Measurements from ENCODE around the gene EPHA6. TPM values are rescaled to one million over a fixed set of nuclear protein-coding genes. Genes with fewer than 3 reads are reported as not detected.

The EPHA6 gene
- total RNA-seq, 1 experiment from 2014 or later = not detected

DNA sequence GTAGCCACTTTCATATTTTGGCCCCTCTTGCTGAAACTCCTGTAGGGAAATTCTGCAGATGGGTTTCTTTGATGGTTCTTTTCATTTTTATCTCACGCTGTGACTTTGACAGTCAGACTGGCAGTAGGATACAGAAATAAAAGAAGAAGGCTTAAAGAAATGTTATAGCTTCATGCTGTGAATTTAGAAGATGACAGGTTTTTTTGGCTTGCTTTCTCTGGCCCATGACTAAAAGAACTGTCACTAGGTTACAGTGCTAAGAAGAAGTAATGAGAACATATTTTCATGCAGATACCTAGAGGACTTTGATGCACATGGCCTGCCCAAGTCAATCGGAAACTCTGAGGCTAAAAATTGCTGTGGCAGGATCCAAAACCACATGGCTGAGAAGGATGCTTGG, 334.5 kb downstream of the EPHA6 start:
- DNase-seq (ENCODE audit: low spot score) = no peak

- no peak for DNase-seq (ENCODE audit: low spot score)
Measured at GRCh38 chr3:97161169-97161568, 346.8 kb downstream of the EPHA6 start.

- DNase-seq (ENCODE audit: low spot score) = no peak
Measured at GRCh38 chr3:97177242-97177641, 362.8 kb downstream of the EPHA6 start.

- no peak for DNase-seq (ENCODE audit: low spot score)
Measured at GRCh38 chr3:97181704-97182103, 367.3 kb downstream of the EPHA6 start.

DNA sequence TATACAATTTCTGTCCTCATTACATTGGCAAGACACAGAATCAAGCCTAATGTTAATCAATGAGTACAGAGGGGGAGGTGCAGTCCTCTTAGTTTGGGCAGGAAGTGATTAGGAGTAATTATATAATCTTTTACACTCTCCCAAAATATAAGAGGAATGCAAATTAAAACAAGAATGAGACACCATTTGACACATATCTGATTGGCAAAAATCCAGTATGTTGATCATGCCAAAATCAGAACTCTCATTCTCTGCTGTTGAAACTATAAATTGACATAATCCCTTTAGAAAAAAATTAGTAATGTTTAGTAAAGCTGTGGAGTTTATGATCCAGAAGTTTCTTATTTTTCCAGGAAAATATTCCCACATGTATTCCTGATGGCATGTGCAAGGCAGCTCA, 373.4 kb downstream of the EPHA6 start:
- DNase-seq (ENCODE audit: low spot score) = no peak

- no peak for DNase-seq (ENCODE audit: low spot score)
Measured at GRCh38 chr3:97189835-97190234, 375.4 kb downstream of the EPHA6 start.

DNA sequence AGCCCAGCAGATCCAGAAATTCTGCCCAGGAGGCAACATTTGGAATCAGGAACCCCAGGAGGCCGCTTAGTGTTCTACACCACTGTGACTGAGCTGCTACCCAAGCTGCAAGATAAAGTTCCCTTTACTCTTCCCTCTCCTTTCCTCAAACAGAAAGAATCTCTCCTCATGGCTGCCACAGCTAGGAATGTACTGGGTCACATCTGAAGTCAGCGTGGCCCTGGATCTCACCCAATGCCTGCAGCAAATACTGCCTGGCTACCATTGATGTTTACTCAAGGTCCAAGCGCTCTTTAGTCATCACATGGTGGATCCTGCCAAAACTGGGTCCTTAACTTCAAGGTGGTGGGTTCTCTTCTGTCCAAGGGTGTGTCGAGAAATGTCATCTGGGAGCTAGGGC, 382.7 kb downstream of the EPHA6 start:
- no peak for DNase-seq (ENCODE audit: low spot score)

DNA sequence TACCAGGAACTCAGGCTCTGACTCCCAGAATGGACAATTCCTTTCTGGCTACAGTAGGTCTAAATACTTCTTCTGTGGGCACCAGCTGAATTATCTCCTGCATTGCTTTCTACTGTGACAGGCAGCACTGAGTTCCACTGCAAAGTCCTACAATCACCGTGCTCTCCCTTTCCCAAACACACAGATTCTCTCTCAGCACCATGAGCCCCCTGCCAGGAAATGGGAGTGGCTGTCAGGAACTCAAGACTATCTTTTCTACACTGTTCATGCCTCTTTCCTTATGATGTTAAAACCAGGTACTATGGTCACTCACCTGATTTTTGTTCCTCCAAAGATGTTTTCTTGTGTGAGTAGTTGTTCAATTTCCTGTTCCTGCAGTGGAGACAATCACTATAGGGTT, 383.4 kb downstream of the EPHA6 start:
- no peak for DNase-seq (ENCODE audit: low spot score)

DNA sequence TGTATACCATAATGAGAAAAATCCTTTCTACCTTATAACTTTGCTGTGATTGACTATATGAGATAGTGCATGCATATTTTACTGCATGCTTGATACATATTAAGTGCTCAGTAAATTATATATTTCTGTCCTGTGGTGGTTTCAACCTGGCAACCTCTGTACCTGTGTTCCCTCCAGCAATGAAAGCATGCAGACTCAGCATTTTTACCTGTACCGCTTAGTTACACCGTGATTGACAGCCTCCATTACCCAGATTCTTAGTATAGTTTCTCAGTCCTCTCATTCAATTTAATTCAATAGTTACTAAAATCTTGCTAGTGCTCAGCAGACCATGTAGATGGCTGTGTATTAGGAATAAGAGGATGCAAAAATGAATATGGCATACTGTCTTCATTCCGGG, 386.0 kb downstream of the EPHA6 start:
- DNase-seq (ENCODE audit: low spot score) = no peak

DNA sequence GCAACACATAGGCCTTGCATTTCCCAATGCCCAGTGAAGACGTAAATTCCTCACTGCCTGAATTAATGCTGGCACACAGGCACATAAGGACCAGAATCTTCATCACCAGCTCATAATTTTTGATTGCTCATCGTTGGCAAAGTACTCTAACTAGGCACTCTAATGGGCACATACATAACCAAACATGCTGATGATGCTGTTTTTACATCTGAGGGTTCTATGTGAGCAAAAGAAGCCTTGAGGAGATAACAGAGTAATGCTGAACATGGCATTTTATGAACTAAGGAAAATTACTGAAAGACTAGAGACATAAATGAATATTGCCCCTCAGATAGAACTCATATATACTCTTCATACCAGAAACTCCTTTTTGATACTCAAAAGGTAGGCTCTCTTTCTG, 387.4 kb downstream of the EPHA6 start:
- DNase-seq (ENCODE audit: low spot score) = no peak

DNA sequence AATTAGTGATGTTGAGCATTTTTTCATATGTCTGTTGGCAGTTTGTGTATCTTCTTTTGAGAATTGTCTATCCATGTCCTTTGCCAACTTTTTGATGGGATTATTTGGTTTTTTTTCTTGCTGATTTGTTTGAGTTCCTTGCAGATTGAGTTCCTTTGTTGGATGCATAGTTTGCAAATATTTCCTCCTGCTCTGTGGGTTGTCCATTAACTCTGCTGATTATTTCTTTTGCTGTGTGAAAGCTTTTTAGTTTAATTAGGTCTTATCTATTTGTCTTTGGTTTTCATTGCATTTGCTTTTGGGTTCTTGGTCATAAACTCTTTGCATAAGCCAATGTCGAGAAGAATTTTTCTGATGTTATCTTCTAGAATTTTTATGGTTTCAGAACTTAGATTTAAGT, 414.6 kb downstream of the EPHA6 start:
- DNase-seq (ENCODE audit: low spot score) = peak; percentile 22

GRCh38 chr3:97230486-97230885, 416.1 kb downstream of the EPHA6 start:
- DNase-seq (ENCODE audit: low spot score) = no peak

GRCh38 chr3:97232393-97233034, 418.1 kb downstream of the EPHA6 start:
- DNase-seq (ENCODE audit: low spot score) = peak; percentile 47

DNA sequence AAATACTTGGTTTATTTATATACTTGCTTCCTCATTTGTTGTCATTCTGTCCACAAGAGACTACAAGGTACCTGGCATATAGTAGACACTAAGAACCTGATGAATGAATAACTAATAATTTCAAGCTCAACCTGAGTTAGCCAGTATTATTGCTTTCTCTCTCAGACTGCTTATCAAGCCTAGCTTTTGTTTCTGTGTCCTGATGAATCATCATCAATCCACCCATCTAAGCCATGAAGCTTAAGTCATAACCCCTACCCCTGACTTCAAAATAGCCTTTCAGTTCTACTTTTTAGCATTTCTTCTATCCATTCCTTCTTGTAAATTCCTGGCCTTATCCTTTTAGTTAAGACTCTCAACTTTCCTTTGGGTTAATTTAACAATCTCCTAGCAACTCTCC, 420.8 kb downstream of the EPHA6 start:
- DNase-seq (ENCODE audit: low spot score) = peak; percentile 59

GRCh38 chr3:97235611-97236315, 421.4 kb downstream of the EPHA6 start:
- peak; percentile 90 for DNase-seq (ENCODE audit: low spot score)

- no peak for DNase-seq (ENCODE audit: low spot score)
Measured at GRCh38 chr3:97241417-97241816, 427.0 kb downstream of the EPHA6 start.

GRCh38 chr3:97245201-97245910, 431.0 kb downstream of the EPHA6 start:
- no peak for DNase-seq (ENCODE audit: low spot score)

DNA sequence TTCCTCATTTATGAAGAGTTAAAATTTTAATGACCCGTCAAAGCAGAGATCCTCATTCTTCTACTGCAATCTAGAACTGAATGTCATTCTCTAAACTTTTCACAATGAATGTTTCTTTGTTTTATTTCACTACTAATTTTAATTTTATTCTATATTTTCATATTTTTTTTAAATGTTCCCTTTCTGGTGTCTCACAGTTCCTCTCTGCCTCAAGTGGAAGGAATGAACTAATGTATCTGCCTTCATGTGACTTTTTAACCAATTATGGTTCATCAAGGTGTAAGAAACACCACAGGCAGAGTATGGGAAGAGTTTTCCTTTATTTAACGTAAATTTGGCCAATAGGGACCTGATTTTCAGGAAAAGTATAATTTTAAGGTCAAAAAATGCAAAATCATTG, 441.7 kb downstream of the EPHA6 start:
- no peak for DNase-seq (ENCODE audit: low spot score)

- DNase-seq (ENCODE audit: low spot score) = no peak
Measured at GRCh38 chr3:97257942-97258697, 443.7 kb downstream of the EPHA6 start.

DNA sequence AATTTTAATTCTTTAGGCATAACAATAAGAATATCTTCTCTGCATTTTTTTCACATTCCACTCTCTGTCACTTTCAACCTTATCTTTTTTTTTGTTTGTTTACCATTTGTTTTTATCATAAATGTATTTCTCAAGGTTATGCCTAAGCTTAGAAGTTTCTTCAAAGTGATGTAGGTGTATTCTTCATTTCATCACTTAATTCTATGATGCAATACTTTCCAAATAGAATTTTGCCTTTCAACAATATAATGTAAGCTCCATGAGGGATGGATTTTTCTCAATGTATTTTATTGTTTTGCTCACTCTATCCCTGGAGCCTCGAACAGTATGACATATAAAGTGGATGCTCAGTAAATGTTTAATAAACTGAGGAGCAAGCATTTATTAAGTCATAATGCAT, 444.9 kb downstream of the EPHA6 start:
- DNase-seq (ENCODE audit: low spot score) = no peak

DNA sequence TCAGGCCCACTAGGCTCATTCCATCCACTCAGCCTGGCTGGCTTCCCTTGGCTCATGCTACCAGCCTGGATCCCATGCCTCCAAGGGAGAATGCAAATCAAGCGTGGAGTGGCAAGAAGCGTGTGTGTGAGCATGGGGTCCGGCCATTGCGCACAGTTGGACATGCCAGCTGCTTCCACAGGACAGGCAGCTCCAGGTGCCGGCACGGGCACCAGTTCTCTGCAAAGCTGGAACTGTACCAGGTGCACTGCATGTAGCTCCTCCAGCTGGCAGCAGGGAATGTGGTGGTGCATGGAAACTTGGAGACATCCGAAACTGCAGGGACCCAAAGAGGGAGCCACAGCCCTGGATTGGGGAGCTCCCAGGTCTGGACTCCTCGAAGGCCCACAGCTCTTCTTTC, 449.8 kb downstream of the EPHA6 start:
- DNase-seq (ENCODE audit: low spot score) = no peak

All from HT-29 (cell line).